ENCODE data around the gene CHD3. TPM values are rescaled to one million over a fixed set of nuclear protein-coding genes. Genes with fewer than 3 reads are reported as not detected.

The CHD3 gene
- total RNA-seq, 2 experiments from 2014 or later: 130 to 139 TPM

GRCh38 chr17:7882068-7882467, 6.5 kb upstream of the CHD3 start:
- H3K4me1 Mint-ChIP-seq (ENCODE audit: low read depth): peaks cover 2% of the 10 kb centered on the region
- CTCF ChIA-PET: interaction anchor here (0.8 to 2.1 kb wide), 3 partner anchors 11 to 108 kb away, joined by 3 to 10 read pairs (median 8); no protein-coding TSS in a partner anchor
- intact Hi-C loops (cut with micrococcal nuclease): no loop called here
- no peaks in the 10 kb centered on the region for H3K9me3 Mint-ChIP-seq
- no peak for TF ChIP-seq CTCF (IDR thresholded peaks at IDR 0.05)
- ATAC-seq: no peak
- POLR2A ChIA-PET: interaction anchor here (2.1 kb wide), 1 partner anchor 9 kb away, joined by 12 read pairs; no protein-coding TSS in a partner anchor
- no peak overlapping the region for H3K27ac Mint-ChIP-seq
- DNase-seq: no peak
- H3K27me3 Mint-ChIP-seq: no peaks in the 10 kb centered on the region
- no peak overlapping the region for H3K4me3 Mint-ChIP-seq
- peaks cover 5% of the 10 kb centered on the region for H3K36me3 Mint-ChIP-seq (ENCODE audit: low read depth)

GRCh38 chr17:7882629-7883028, 6.0 kb upstream of the CHD3 start:
- DNase-seq: no peak
- ChIA-PET POLR2A (interaction anchor here (0.9 to 2.1 kb wide), 3 partner anchors 9 to 26 kb away, joined by 4 to 12 read pairs (median 8); partner anchors contain the start of gene NAA38), CTCF (interaction anchor here (0.7 to 2.1 kb wide), 6 partner anchors 12 to 107 kb away, joined by 3 to 10 read pairs (median 3); no protein-coding TSS in a partner anchor)
- Mint-ChIP-seq H3K9me3 (no peaks in the 10 kb centered on the region), H3K4me1 (ENCODE audit: low read depth) (no peaks in the 10 kb centered on the region), H3K27ac (no peak overlapping the region), H3K4me3 (no peak overlapping the region), H3K36me3 (ENCODE audit: low read depth) (peaks cover 5% of the 10 kb centered on the region), H3K27me3 (no peaks in the 10 kb centered on the region)
- intact Hi-C loops (cut with micrococcal nuclease): no loop called here
- TF ChIP-seq CTCF (IDR thresholded peaks at IDR 0.05): no peak
- no peak for ATAC-seq

GRCh38 chr17:7883781-7884386, 4.7 kb upstream of the CHD3 start:
- ATAC-seq (no peak), DNase-seq (peak; percentile 72)
- ChIA-PET POLR2A (interaction anchor here (0.6 to 2.1 kb wide), 6 partner anchors 11 to 125 kb away, joined by 3 to 12 read pairs (median 5); partner anchors contain the start of gene NAA38), CTCF (interaction anchor here (1.0 to 2.1 kb wide), 4 partner anchors 13 to 106 kb away, joined by 3 to 10 read pairs (median 6); no protein-coding TSS in a partner anchor)
- no peak for TF ChIP-seq CTCF (IDR thresholded peaks at IDR 0.05)
- Mint-ChIP-seq H3K27me3 (no peaks in the 10 kb centered on the region), H3K36me3 (ENCODE audit: low read depth) (peaks cover 5% of the 10 kb centered on the region), H3K27ac (peak overlapping the region; percentile 88), H3K4me3 (peak overlapping the region; percentile 70), H3K9me3 (no peaks in the 10 kb centered on the region), H3K4me1 (ENCODE audit: low read depth) (no peaks in the 10 kb centered on the region)
- intact Hi-C loops (cut with micrococcal nuclease): no loop called here

DNA sequence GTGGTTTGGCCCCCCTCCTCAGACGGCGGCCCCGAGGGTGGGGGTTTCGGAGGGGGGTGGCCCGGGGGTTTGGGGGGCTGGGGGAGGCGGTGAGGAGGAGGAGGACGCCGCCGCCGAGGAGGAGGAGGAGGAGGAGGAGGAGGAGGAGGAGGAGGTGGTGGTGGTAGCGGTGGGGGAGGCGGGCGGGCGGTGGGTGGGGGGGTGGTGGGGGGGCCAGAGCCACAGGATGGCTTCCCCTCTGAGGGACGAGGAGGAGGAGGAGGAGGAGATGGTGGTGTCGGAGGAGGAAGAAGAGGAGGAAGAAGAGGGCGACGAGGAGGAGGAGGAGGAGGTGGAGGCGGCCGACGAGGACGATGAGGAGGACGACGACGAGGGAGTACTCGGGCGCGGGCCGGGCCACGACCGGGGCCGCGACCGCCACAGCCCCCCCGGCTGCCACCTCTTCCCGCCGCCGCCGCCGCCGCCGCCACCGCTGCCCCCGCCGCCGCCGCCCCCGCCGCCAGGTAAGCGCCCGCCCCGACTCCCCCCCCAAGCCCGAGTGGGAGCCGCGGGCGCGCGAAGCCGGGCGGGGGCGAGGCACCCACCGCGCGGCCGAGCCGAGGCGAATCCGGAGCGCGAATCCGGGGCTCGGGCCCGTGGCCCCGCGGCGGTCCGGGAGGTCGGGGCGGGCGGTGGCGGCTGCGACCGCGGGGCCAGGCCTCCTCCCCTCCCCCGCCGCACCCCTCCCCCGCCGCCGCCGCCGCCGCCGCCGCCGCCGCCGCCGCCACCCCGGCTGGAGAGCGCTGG, 3.8 kb upstream of the CHD3 start:
- Mint-ChIP-seq H3K27ac (peak overlapping the region; percentile 83), H3K4me1 (ENCODE audit: low read depth) (peaks cover 6% of the 10 kb centered on the region), H3K4me3 (peak overlapping the region; percentile 69), H3K36me3 (ENCODE audit: low read depth) (peaks cover 10% of the 10 kb centered on the region), H3K9me3 (no peaks in the 10 kb centered on the region), H3K27me3 (no peaks in the 10 kb centered on the region)
- DNase-seq (peak; percentile 30), ATAC-seq (no peak)
- ChIA-PET CTCF (no interaction called here), POLR2A (interaction anchor here (1.7 kb wide), 1 partner anchor 199 kb away, joined by 3 read pairs; no protein-coding TSS in a partner anchor)
- TF ChIP-seq CTCF (IDR thresholded peaks at IDR 0.05): no peak
- intact Hi-C loops (cut with micrococcal nuclease): loop anchor here (5.0 kb wide), 1 partner anchor 42 kb away; no protein-coding TSS in a partner anchor
